ENCODE results near the gene RBCK1.

- TF ChIP-seq POLR2A (IDR thresholded peaks at IDR 0.05): no peak
- no peak for TF ChIP-seq CTCF (IDR thresholded peaks at IDR 0.05)
Measured at GRCh38 chr20:426566-426965, 18.5 kb downstream of the RBCK1 start.

Measured in upper lobe of left lung (tissue), 4 donors.